Bronchial epithelial cell (primary cell): Measurements from ENCODE around the gene SPI1. TPM values are rescaled to one million over a fixed set of nuclear protein-coding genes. Genes with fewer than 3 reads are reported as not detected.

Experiments used
- DNase-seq: peaks from one replicate; pipeline ENCODE4 v3.0.0-alpha.2; 2010; ENCODE audit warnings: low read depth
- FAIRE-seq: peaks from 2 replicates; lab custom pipeline; 2011; peaks lifted over from hg19 to GRCh38; lab: Jason Lieb, UNC
- H3K27me3 ChIP-seq: 2 replicates; pipeline ENCODE4 v1.5.1; 2011; ENCODE audit warnings: low read length; ENCODE audit not compliant: control insufficient read depth, insufficient read depth
- H3K36me3 ChIP-seq: 2 replicates; pipeline ENCODE4 v1.5.1; 2011; ENCODE audit warnings: low read length; ENCODE audit not compliant: control insufficient read depth, insufficient read depth
- H3K4me3 ChIP-seq: 2 replicates; pipeline ENCODE4 v1.5.1; 2011; ENCODE audit warnings: mild to moderate bottlenecking, low read depth, low read length, control low read depth
- CTCF ChIP-seq: IDR thresholded peaks from 2 replicates; pipeline ENCODE4 v1.5.1; 2011; ENCODE audit warnings: mild to moderate bottlenecking, moderate library complexity, low read length, control low read depth, inconsistent platforms; ENCODE audit not compliant: insufficient read depth, severe bottlenecking
- total RNA-seq: library from RNA; depleted of rRNA; stranded (reverse); fragments of >200 nt; gene quantifications from 2 replicates; pipeline ENCODE4 v1.2.1, GENCODE V29; 2014

SPI1 gene
- total RNA-seq: not detected in 2 replicates

DNA sequence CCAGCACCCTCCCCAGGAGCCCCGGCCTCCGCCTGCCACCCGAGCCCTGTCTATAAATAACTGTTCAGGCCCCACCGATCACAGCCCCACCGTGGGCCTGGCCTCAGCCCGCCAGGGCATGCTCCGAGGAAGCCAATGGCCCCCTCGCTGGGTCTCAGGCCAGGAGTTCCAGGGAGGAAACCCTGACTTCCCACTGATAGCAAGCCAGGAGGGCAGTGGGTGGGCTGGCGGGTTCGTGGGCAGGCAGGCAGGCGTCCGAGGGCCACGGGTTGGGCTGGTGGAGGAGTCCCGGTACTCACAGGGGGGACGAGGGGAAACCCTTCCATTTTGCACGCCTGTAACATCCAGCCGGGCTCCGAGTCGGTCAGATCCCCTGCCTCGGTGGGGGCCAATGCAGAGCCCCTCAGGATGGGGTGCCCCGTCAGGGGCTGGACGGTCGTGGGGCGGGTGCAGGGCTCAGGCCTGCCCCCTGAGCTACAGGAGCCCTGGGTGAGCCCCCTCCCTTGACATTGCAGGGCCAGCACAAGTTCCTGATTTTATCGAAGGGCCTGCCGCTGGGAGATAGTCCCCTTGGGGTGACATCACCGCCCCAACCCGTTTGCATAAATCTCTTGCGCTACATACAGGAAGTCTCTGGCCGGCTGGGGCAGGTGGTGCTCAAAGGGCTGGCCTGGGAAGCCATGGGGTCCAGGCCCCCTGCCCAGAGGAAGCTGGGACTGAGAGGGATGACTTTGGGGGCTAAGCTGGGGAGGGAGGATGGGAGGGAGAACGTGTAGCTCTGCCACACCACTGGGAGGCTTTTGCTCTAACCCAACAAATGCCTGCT, at the start of gene SPI1:
SPI1 (minus strand) TSS at position 538 of the 826 bp plus-strand sequence; CDS start at position 344, 194 bp downstream.
- H3K4me3 ChIP-seq: no peak within 1 kb of the TSS
- no peak for FAIRE-seq

DNA sequence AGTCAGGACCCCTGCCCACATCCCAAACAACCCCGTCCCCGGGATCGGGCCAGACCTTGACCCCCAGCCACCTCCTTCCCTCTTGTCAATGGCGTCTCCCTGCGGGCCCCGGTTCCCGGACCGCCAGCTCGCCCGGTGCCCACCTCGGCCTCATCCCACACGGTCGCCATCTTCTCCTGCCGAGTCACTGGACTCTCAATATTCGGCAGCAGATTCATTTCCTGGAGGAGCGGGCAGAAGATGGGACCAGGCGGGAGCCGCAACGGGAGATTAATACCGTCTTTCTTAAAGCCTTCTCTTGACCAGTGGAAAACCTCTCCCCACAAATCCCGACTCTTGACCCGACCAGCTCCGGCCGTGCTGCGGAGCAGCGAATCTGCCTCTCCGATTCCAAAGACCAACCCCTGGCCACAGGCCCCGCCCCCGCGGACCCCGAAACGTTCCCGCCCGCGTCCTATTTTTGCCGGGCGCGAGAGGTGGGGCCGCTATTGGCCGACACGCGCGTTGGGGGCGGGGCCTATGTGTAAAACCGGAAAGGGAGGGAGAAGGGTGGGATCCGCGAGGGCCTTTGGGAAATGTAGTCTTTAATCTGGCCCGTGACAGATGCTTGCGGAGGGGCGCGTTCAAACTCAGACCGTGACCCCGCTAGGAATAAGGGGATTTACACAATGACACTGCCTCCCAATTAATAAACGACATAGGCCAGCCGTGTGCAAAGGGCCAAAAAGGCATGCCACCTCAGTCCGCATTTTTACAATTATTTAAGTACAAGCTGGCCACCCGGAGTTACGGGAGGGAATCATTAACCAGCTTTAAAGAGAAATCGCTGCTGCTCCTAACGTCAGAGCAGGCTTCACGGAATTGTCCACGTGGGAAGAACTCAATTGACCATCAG, 48.0 kb upstream of the SPI1 start, which contains the start of gene PSMC3:
PSMC3 (minus strand) TSS at position 378 of the 895 bp plus-strand sequence; CDS start at position 218, 160 bp downstream.
- Histone ChIP-seq H3K36me3 (peaks cover 18% of the 10 kb centered on the region), H3K27me3 (no peaks in the 10 kb centered on the region), H3K4me3 (peak within 1 kb of the TSS; percentile 85)
- FAIRE-seq: no peak
- peak; percentile 82 for DNase-seq
- TF ChIP-seq CTCF: no peak

More for the DNA sequence above, at the start of gene SPI1:
- TF ChIP-seq CTCF: no peak
- DNase-seq: no peak
- Histone ChIP-seq H3K27me3 (no peaks in the 10 kb centered on the region), H3K36me3 (no peaks in the 10 kb centered on the region)

DNA sequence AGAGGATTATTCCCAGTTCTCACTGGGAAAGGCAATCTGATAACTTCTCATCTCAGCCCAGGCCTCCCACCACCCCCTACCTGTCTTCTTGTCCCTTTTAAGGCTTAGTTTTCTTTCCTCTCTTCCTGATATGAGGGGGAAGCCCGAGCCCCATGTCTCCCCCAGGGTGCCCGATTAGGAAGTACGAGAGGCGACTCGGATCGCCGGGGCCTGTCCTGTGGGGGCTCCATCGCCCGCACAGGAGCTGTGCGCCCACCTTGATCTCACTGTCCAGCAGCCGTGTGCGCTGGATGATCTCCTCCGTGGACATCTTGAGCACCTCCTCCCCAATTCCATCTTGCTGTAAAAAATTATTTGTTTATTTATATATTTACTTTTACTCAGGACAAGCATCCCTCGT, 47.3 kb upstream of the SPI1 start:
- DNase-seq: no peak
- Histone ChIP-seq H3K36me3 (peaks cover 22% of the 10 kb centered on the region), H3K27me3 (no peaks in the 10 kb centered on the region), H3K4me3 (peak overlapping the region; percentile 85)
- FAIRE-seq: no peak
- no peak for TF ChIP-seq CTCF

GRCh38 chr11:47418454-47419259, 40.3 kb upstream of the SPI1 start:
- DNase-seq (no peak), FAIRE-seq (no peak)
- no peak for TF ChIP-seq CTCF
- Histone ChIP-seq H3K27me3 (no peaks in the 10 kb centered on the region), H3K4me3 (no peak overlapping the region), H3K36me3 (peaks cover 44% of the 10 kb centered on the region)

DNA sequence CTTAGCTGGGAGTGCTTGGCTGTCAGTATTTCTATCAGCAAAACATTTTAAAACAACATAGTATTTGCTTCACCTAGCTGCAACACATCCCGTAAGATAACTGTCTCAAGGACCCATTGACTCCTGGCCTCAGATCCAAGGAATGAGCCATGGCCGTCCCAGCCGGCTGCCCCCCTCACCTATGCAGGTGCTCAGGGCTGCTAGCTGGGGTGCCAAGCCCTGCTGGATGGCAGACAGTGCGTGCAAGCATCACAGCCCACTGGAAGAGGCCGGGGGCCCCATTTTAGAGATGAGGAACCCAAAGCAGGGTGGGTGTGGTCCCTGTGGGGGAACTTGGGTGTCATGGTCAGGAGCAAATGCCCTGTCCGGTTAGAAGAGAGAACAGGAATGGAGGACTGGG, 39.4 kb upstream of the SPI1 start:
- no peak for DNase-seq
- FAIRE-seq: no peak
- no peak overlapping the region for H3K4me3 ChIP-seq
- H3K27me3 ChIP-seq: no peaks in the 10 kb centered on the region
- H3K36me3 ChIP-seq: peaks cover 43% of the 10 kb centered on the region
- TF ChIP-seq CTCF: no peak
